Measurements from ENCODE around the gene SLC29A1. TPM values are rescaled to one million over a fixed set of nuclear protein-coding genes. Genes with fewer than 3 reads are reported as not detected.

Gene SLC29A1
- total RNA-seq, 1 donor from 2014 or later = 17.3 TPM

DNA sequence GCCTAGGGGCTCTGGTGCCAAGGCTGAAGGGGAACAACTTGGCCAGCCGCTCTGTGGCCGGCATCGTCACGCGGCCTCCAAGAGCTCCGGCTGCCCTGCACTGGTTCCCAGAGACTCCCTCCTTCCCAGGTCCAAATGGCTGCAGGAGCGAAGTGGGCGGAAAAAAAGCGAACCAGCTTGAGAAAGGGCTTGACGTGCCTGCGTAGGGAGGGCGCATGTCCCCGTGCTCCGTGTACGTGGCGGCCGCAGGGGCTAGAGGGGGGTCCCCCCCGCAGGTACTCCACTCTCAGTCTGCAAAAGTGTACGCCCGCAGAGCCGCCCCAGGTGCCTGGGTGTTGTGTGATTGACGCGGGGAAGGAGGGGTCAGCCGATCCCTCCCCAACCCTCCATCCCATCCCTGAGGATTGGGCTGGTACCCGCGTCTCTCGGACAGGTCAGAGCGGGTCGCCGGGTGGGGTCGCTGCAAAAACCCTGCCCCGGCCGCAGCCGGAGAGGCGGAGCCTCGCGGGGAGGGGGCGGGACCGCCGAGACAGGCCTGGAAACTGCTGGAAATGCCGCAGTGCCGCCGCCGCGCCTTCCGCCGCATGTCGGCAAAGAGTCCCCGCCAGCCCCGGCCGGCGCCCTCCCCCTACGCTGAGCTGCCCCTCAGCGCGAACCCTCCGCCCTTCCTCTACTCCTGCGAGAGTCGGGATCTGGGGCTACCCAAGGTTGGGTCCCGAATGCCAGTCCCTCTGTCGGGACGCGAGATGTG is 22.7 kb downstream of the SLC29A1 start:
- peaks cover 45% of the 10 kb centered on the region for H3K36me3 Mint-ChIP-seq (ENCODE audit: low read depth)
- ChIA-PET CTCF (interaction anchor here (0.9 to 4.7 kb wide), 10 partner anchors 10 to 73 kb away, joined by 3 to 31 read pairs (median 4); partner anchors contain the start of genes AARS2 and SLC35B2), POLR2A (interaction anchor here (0.5 to 9.4 kb wide), 33 partner anchors 9 to 1586 kb away, joined by 3 to 549 read pairs (median 5); partner anchors contain the start of genes AARS2, CDC5L, GTPBP2 and MAD2L1BP)
- ATAC-seq (ENCODE audit: low read depth) (peak; percentile 49), DNase-seq (peak; percentile 95)
- peaks cover 50% of the 10 kb centered on the region for H3K4me1 Mint-ChIP-seq
- intact Hi-C loops (cut with micrococcal nuclease) = loop anchor here (1.0 to 10.0 kb wide), 7 partner anchors 9 to 617 kb away; partner anchors contain the start of genes AARS2, GTPBP2, MRPL14 and SLC29A1
- peak overlapping the region; percentile 99 for H3K4me3 Mint-ChIP-seq
- H3K9me3 Mint-ChIP-seq = no peaks in the 10 kb centered on the region
- TF ChIP-seq, protein P1, sequence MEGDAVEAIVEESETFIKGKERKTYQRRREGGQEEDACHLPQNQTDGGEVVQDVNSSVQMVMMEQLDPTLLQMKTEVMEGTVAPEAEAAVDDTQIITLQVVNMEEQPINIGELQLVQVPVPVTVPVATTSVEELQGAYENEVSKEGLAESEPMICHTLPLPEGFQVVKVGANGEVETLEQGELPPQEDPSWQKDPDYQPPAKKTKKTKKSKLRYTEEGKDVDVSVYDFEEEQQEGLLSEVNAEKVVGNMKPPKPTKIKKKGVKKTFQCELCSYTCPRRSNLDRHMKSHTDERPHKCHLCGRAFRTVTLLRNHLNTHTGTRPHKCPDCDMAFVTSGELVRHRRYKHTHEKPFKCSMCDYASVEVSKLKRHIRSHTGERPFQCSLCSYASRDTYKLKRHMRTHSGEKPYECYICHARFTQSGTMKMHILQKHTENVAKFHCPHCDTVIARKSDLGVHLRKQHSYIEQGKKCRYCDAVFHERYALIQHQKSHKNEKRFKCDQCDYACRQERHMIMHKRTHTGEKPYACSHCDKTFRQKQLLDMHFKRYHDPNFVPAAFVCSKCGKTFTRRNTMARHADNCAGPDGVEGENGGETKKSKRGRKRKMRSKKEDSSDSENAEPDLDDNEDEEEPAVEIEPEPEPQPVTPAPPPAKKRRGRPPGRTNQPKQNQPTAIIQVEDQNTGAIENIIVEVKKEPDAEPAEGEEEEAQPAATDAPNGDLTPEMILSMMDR (IDR thresholded peaks at IDR 0.05) = no peak
- H3K27me3 Mint-ChIP-seq = no peaks in the 10 kb centered on the region
- peak overlapping the region; percentile 99 for H3K27ac Mint-ChIP-seq

- ATAC-seq (ENCODE audit: low read depth) (peak; percentile 75), DNase-seq (peak; percentile 88)
- Mint-ChIP-seq H3K9me3 (no peaks in the 10 kb centered on the region), H3K4me1 (peaks cover 56% of the 10 kb centered on the region), H3K36me3 (ENCODE audit: low read depth) (peaks cover 52% of the 10 kb centered on the region), H3K27ac (peak within 1 kb of the TSS; percentile 99), H3K27me3 (no peaks in the 10 kb centered on the region), H3K4me3 (peak within 1 kb of the TSS; percentile 99)
- intact Hi-C loops (cut with micrococcal nuclease) = loop anchor here (1.0 to 10.0 kb wide), 8 partner anchors 9 to 618 kb away; partner anchors contain the start of genes AARS2, GTPBP2, MRPL14 and SLC29A1
- POLR2A ChIA-PET = interaction anchor here (0.5 to 9.4 kb wide), 36 partner anchors 10 to 1585 kb away, joined by 3 to 549 read pairs (median 4); partner anchors contain the start of genes AARS2, CDC5L, GTPBP2 and MAD2L1BP
- CTCF ChIA-PET = interaction anchor here (1.0 to 4.7 kb wide), 6 partner anchors 10 to 22 kb away, joined by 3 to 31 read pairs (median 8); partner anchors contain the start of gene SLC35B2
- TF ChIP-seq, protein P1 (IDR thresholded peaks at IDR 0.05) = no peak
Measured at GRCh38 chr6:44246663-44247337, 23.4 kb downstream of the SLC29A1 start, which contains the start of gene HSP90AB1. Gene HSP90AB1, plus strand, starts transcription at chr6:44247101. Its CDS starts 1,529 bp downstream, at chr6:44248630.

GRCh38 chr6:44247338-44248302 is 24.2 kb downstream of the SLC29A1 start:
- TF ChIP-seq, protein P1 (IDR thresholded peaks at IDR 0.05) = no peak
- peak; percentile 75 for DNase-seq
- Mint-ChIP-seq H3K27me3 (no peaks in the 10 kb centered on the region), H3K27ac (peak overlapping the region; percentile 99), H3K4me3 (peak overlapping the region; percentile 99), H3K36me3 (ENCODE audit: low read depth) (peaks cover 60% of the 10 kb centered on the region), H3K9me3 (no peaks in the 10 kb centered on the region), H3K4me1 (peaks cover 61% of the 10 kb centered on the region)
- peak; percentile 38 for ATAC-seq (ENCODE audit: low read depth)
- ChIA-PET POLR2A (interaction anchor here (0.6 to 9.4 kb wide), 27 partner anchors 10 to 1882 kb away, joined by 3 to 549 read pairs (median 8); partner anchors contain the start of genes AARS2, CDC5L, GTPBP2 and MAD2L1BP), CTCF (interaction anchor here (1.0 to 4.7 kb wide), 6 partner anchors 9 to 21 kb away, joined by 3 to 31 read pairs (median 8); partner anchors contain the start of gene SLC35B2)
- intact Hi-C loops (cut with micrococcal nuclease) = loop anchor here (1.0 to 10.0 kb wide), 5 partner anchors 10 to 619 kb away; partner anchors contain the start of genes AARS2, GTPBP2, MRPL14 and SLC35B2

GRCh38 chr6:44248579-44248978 is 25.2 kb downstream of the SLC29A1 start:
- intact Hi-C loops (cut with micrococcal nuclease) = loop anchor here (10.0 kb wide), 1 partner anchor 474 kb away; the partner anchor contains the start of gene VEGFA
- POLR2A ChIA-PET = interaction anchor here (0.7 to 9.4 kb wide), 5 partner anchors 12 to 619 kb away, joined by 3 to 549 read pairs (median 8); partner anchors contain the start of genes AARS2, GTPBP2, NFKBIE and SLC35B2

More at GRCh38 chr6:44248579-44248978, 25.2 kb downstream of the SLC29A1 start:
- TF ChIP-seq, protein P1 (IDR thresholded peaks at IDR 0.05) = no peak
- peak overlapping the region; percentile 99 for H3K27ac Mint-ChIP-seq
- CTCF ChIA-PET = interaction anchor here (1.9 to 4.7 kb wide), 3 partner anchors 8 to 12 kb away, joined by 5 to 31 read pairs (median 11); partner anchors contain the start of gene SLC35B2
- no peak for DNase-seq
- H3K4me1 Mint-ChIP-seq = peaks cover 71% of the 10 kb centered on the region
- no peaks in the 10 kb centered on the region for H3K9me3 Mint-ChIP-seq
- ATAC-seq (ENCODE audit: low read depth) = no peak
- H3K36me3 Mint-ChIP-seq (ENCODE audit: low read depth) = peaks cover 70% of the 10 kb centered on the region
- peak overlapping the region; percentile 99 for H3K4me3 Mint-ChIP-seq
- H3K27me3 Mint-ChIP-seq = no peaks in the 10 kb centered on the region

All from activated B cell treated with CpG ODN at 0.5 μM for 24 hours (primary cell).